OCI-LY1 (cell line): Measurements from ENCODE around the gene TRPM3.

Experiments used
- H2AFZ ChIP-seq: fragments of 200-600 bp; sonication (generic), shearing (Covaris generic); 2 replicates; pipeline ENCODE4 v1.6.0; 2014; ENCODE audit warnings: antibody characterized with exemption, mild to moderate bottlenecking, low read length
- H3F3A ChIP-seq: fragments of 200-600 bp; sonication (generic), shearing (Covaris generic); 2 replicates; pipeline ENCODE4 v1.6.0; 2014; ENCODE audit warnings: mild to moderate bottlenecking, antibody characterized with exemption, low read length, moderate library complexity; ENCODE audit not compliant: insufficient read depth
- H3K27ac ChIP-seq: fragments of 200-600 bp; sonication (generic); 2 replicates; pipeline ENCODE4 v1.5.1; 2014; ENCODE audit warnings: low read length, mixed run types, mild to moderate bottlenecking, low read depth; ENCODE audit not compliant: poor library complexity, severe bottlenecking
- H3K27me3 ChIP-seq: fragments of 200-600 bp; sonication (generic); 2 replicates; pipeline ENCODE4 v1.6.0; 2014; ENCODE audit warnings: antibody characterized with exemption, mild to moderate bottlenecking, low read length, moderate library complexity; ENCODE audit not compliant: insufficient read depth
- H3K36me3 ChIP-seq: fragments of 200-600 bp; sonication (generic); 2 replicates; pipeline ENCODE4 v1.6.1; 2014; ENCODE audit warnings: mild to moderate bottlenecking, antibody characterized with exemption, low read length, moderate library complexity, mixed read lengths; ENCODE audit not compliant: insufficient read depth
- H3K4me1 ChIP-seq: fragments of 200-600 bp; sonication (generic); 2 replicates; pipeline ENCODE4 v1.5.1; 2014; ENCODE audit warnings: mild to moderate bottlenecking, low read length, moderate library complexity; ENCODE audit not compliant: insufficient read depth, severe bottlenecking
- H3K4me2 ChIP-seq: fragments of 200-600 bp; sonication (generic), shearing (Covaris generic); 2 replicates; pipeline ENCODE4 v1.6.1; 2014; ENCODE audit warnings: low read length
- H3K4me3 ChIP-seq: fragments of 200-600 bp; sonication (generic); 2 replicates; pipeline ENCODE4 v1.5.1; 2014; ENCODE audit warnings: low read length, low read depth, mild to moderate bottlenecking, mixed read lengths; ENCODE audit not compliant: poor library complexity, severe bottlenecking
- H3K79me2 ChIP-seq: fragments of 200-600 bp; shearing (Covaris generic); 2 replicates; pipeline ENCODE4 v1.6.1; 2016; ENCODE audit warnings: mixed run types, low read length, mixed read lengths; ENCODE audit not compliant: insufficient read depth
- H3K9ac ChIP-seq: fragments of 200-600 bp; sonication (generic), shearing (Covaris generic); 2 replicates; pipeline ENCODE4 v1.6.1; 2014; ENCODE audit warnings: mild to moderate bottlenecking, low read length, mixed read lengths
- H3K9me2 ChIP-seq: fragments of 200-600 bp; sonication (generic), shearing (Covaris generic); 2 replicates; pipeline ENCODE4 v1.6.1; 2014; ENCODE audit warnings: low read depth, mild to moderate bottlenecking, low read length, mixed read lengths
- H3K9me3 ChIP-seq: fragments of 200-600 bp; shearing (Covaris generic); 2 replicates; pipeline ENCODE4 v1.6.1; 2014; ENCODE audit warnings: low read length, mixed read lengths
- H4K20me1 ChIP-seq: fragments of 200-600 bp; sonication (generic), shearing (Covaris generic); 2 replicates; pipeline ENCODE4 v1.6.0; 2016; ENCODE audit warnings: mild to moderate bottlenecking, low read length; ENCODE audit not compliant: insufficient read depth
- EZH2 ChIP-seq: fragments of 200-600 bp; sonication (generic), shearing (Covaris generic); IDR thresholded peaks from 2 replicates; pipeline ENCODE4 v1.8.0; 2017; ENCODE audit warnings: borderline replicate concordance, mixed run types, mild to moderate bottlenecking, antibody characterized with exemption, low read length, moderate library complexity, mixed read lengths
- TF ChIP-seq, protein P1 (sequence below): fragments of 200-600 bp; sonication (generic), shearing (Covaris generic); IDR thresholded peaks from 2 replicates; pipeline ENCODE4 v1.5.1; 2017; ENCODE audit warnings: mild to moderate bottlenecking, antibody characterized with exemption, low read length, moderate library complexity, mixed read lengths

The TRPM3 gene

DNA sequence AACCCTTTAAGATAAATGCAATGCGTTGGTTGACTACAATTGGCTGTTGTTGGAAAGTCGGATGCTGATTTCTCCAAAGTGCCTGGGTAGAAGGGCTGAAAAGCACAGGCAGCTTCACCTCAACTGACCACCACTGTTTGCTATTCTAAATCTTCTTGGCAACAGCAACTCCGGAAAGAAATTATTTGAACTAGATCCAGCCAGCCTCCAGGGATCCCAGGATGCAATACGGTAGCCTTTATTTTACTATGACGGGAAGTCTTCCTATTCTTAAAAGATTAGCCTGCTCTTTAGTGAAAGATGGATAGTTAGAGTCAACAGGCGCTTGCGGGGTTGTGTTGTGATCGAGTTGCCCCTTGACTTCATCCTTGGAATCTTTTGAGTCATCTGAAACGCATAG lies 628.4 kb downstream of the TRPM3 start:
- no peak overlapping the region for H3K4me2 ChIP-seq
- H3K27me3 ChIP-seq = no peaks in the 10 kb centered on the region
- no peak overlapping the region for H3K9ac ChIP-seq
- no peaks in the 10 kb centered on the region for H3K36me3 ChIP-seq
- H3K9me2 ChIP-seq = no peaks in the 10 kb centered on the region
- no peak overlapping the region for H3K4me3 ChIP-seq
- no peaks in the 10 kb centered on the region for H3K9me3 ChIP-seq
- no peaks in the 10 kb centered on the region for H3K79me2 ChIP-seq
- H3K27ac ChIP-seq = no peak overlapping the region
- no peaks in the 10 kb centered on the region for H4K20me1 ChIP-seq
- H3K4me1 ChIP-seq = no peaks in the 10 kb centered on the region
- no peaks in the 10 kb centered on the region for H3F3A ChIP-seq
- no peak for TF ChIP-seq EZH2
- TF ChIP-seq, protein P1, sequence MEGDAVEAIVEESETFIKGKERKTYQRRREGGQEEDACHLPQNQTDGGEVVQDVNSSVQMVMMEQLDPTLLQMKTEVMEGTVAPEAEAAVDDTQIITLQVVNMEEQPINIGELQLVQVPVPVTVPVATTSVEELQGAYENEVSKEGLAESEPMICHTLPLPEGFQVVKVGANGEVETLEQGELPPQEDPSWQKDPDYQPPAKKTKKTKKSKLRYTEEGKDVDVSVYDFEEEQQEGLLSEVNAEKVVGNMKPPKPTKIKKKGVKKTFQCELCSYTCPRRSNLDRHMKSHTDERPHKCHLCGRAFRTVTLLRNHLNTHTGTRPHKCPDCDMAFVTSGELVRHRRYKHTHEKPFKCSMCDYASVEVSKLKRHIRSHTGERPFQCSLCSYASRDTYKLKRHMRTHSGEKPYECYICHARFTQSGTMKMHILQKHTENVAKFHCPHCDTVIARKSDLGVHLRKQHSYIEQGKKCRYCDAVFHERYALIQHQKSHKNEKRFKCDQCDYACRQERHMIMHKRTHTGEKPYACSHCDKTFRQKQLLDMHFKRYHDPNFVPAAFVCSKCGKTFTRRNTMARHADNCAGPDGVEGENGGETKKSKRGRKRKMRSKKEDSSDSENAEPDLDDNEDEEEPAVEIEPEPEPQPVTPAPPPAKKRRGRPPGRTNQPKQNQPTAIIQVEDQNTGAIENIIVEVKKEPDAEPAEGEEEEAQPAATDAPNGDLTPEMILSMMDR = no peak
- no peak overlapping the region for H2AFZ ChIP-seq

DNA sequence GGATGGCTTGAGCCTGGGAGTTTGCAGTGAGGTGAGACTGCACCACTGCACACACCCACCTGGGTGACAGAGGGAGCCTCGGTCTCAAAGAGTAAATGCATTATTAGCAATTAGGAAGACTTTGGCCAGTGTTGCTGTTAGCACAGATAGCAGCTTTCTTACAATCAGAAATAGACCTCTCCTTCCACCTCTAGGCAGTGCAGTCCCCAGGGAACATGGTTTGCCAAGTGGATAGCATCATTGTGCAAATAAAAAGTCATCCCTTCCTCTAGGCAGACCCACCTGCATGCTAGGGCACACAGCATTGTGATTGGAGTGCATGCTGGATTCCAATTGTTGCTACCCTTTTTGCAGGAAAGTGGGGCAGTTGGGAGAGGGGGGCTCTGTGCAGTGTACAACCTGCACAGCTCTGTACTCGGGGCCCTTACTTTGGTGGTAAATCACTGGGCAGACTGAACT lies 629.1 kb downstream of the TRPM3 start:
- no peak overlapping the region for H3K27ac ChIP-seq
- no peak overlapping the region for H3K4me3 ChIP-seq
- H2AFZ ChIP-seq = no peak overlapping the region
- H3K36me3 ChIP-seq = no peaks in the 10 kb centered on the region
- H4K20me1 ChIP-seq = no peaks in the 10 kb centered on the region
- TF ChIP-seq, protein P1 = no peak
- TF ChIP-seq EZH2 = no peak
- H3K27me3 ChIP-seq = no peaks in the 10 kb centered on the region
- no peaks in the 10 kb centered on the region for H3F3A ChIP-seq
- no peaks in the 10 kb centered on the region for H3K79me2 ChIP-seq
- no peak overlapping the region for H3K4me2 ChIP-seq
- H3K9me3 ChIP-seq = no peaks in the 10 kb centered on the region
- no peak overlapping the region for H3K9ac ChIP-seq
- H3K4me1 ChIP-seq = no peaks in the 10 kb centered on the region
- no peaks in the 10 kb centered on the region for H3K9me2 ChIP-seq

DNA sequence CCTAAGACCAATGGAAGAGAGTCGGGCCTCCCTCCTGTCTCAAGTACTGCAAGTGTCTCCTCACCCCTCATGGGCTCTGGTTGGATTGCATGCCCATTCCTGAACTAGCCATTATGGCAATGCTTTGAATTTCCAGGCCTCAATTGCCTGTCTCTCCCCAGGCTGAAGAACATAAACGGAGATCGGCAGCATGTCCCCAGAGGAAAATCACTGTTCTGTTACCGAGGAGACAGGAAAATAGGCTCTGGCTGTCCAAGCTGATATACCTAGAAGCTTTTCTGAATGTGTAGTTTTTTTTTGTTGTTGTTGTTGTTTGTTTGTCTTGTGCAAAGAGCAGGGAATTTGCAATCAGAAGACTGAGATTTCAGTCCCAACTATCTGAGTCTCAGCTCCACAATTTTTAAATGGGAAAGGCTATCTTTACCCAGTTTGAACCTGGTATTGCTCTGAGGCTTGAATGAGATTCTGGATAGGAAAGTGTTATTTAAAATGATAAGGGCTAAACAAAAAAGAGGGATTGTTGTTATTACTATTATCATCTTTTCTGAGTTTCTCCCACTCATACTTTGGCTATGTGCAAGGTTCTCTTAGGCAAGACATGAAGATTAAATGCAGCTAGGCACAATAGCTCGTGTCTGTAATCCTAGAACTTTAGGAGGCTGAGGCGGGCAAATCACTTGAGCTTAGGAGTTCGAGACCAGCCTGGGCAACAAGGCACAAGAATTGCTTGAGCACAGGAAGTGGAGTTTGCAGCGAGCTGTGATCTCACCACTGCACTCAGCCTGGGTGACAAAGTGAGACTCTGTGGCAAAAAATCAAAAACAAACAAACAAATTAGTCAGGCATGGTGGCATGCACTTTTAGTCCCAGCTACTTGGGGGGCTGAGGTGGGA lies 629.7 kb downstream of the TRPM3 start:
- no peak for TF ChIP-seq EZH2
- TF ChIP-seq, protein P1 = no peak
- no peaks in the 10 kb centered on the region for H4K20me1 ChIP-seq
- no peaks in the 10 kb centered on the region for H3F3A ChIP-seq
- no peak overlapping the region for H3K27ac ChIP-seq
- H3K9me3 ChIP-seq = no peaks in the 10 kb centered on the region
- no peaks in the 10 kb centered on the region for H3K79me2 ChIP-seq
- H3K9ac ChIP-seq = no peak overlapping the region
- no peak overlapping the region for H3K4me2 ChIP-seq
- no peaks in the 10 kb centered on the region for H3K4me1 ChIP-seq
- H3K36me3 ChIP-seq = no peaks in the 10 kb centered on the region
- no peak overlapping the region for H3K4me3 ChIP-seq
- H3K9me2 ChIP-seq = no peaks in the 10 kb centered on the region
- no peak overlapping the region for H2AFZ ChIP-seq
- no peaks in the 10 kb centered on the region for H3K27me3 ChIP-seq
